Stromal cell of bone marrow (primary cell): ENCODE data around the gene POU5F1.

ENCODE experiments used
- DNase-seq: peaks from one replicate; pipeline ENCODE4 v3.0.0-alpha.2; 2012; ENCODE audit warnings: low read depth

Gene POU5F1

GRCh38 chr6:31114970-31115849 lies 55.3 kb downstream of the POU5F1 start:
- DNase-seq, result peak; percentile 33

- DNase-seq, result peak; percentile 94
Measured at GRCh38 chr6:31114541-31114878, 56.0 kb downstream of the POU5F1 start, which contains the start of gene PSORS1C1. Gene PSORS1C1, plus strand, starts transcription at chr6:31114800. Its CDS starts 14,833 bp downstream, at chr6:31129633.
